COR-L47 (cell line): Measurements from ENCODE around the gene EGR4.

Experiments
- DNase-seq: peaks from one replicate; lab custom pipeline; 2025; lab: John Stamatoyannopoulos, UW

The EGR4 gene

GRCh38 chr2:73249636-73250035 lies 43.7 kb downstream of the EGR4 start:
- DNase-seq, result no peak

GRCh38 chr2:73246850-73247249 lies 46.5 kb downstream of the EGR4 start:
- no peak for DNase-seq

GRCh38 chr2:73244580-73244979 lies 48.8 kb downstream of the EGR4 start:
- DNase-seq, result no peak

- no peak for DNase-seq
These were observed 49.3 kb downstream of the EGR4 start for GRCh38 chr2:73243884-73244570.
